HT-29 (cell line): ENCODE measurements around the gene GOLGA5. TPM values are rescaled to one million over a fixed set of nuclear protein-coding genes. Genes with fewer than 3 reads are reported as not detected.
"Not testable (repeated sequence)": the region's sequence is repeated elsewhere in the genome, so short reads cannot be mapped to it uniquely, and the experiment has no call there.

Experiments used
- DNase-seq: peaks from one replicate; pipeline ENCODE4 v3.0.0-alpha.2; 2015; ENCODE audit warnings: low spot score
- total RNA-seq: library from RNA; depleted of rRNA; stranded (reverse); fragments of >200 nt; shearing (Covaris generic); gene quantifications from 2 replicates; pipeline ENCODE4 v1.2.3, GENCODE V29; 2014; rRNA removed

GOLGA5 gene, protein sequence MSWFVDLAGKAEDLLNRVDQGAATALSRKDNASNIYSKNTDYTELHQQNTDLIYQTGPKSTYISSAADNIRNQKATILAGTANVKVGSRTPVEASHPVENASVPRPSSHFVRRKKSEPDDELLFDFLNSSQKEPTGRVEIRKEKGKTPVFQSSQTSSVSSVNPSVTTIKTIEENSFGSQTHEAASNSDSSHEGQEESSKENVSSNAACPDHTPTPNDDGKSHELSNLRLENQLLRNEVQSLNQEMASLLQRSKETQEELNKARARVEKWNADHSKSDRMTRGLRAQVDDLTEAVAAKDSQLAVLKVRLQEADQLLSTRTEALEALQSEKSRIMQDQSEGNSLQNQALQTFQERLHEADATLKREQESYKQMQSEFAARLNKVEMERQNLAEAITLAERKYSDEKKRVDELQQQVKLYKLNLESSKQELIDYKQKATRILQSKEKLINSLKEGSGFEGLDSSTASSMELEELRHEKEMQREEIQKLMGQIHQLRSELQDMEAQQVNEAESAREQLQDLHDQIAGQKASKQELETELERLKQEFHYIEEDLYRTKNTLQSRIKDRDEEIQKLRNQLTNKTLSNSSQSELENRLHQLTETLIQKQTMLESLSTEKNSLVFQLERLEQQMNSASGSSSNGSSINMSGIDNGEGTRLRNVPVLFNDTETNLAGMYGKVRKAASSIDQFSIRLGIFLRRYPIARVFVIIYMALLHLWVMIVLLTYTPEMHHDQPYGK
- total RNA-seq = 7.3 and 8.3 TPM in 2 replicates

DNA sequence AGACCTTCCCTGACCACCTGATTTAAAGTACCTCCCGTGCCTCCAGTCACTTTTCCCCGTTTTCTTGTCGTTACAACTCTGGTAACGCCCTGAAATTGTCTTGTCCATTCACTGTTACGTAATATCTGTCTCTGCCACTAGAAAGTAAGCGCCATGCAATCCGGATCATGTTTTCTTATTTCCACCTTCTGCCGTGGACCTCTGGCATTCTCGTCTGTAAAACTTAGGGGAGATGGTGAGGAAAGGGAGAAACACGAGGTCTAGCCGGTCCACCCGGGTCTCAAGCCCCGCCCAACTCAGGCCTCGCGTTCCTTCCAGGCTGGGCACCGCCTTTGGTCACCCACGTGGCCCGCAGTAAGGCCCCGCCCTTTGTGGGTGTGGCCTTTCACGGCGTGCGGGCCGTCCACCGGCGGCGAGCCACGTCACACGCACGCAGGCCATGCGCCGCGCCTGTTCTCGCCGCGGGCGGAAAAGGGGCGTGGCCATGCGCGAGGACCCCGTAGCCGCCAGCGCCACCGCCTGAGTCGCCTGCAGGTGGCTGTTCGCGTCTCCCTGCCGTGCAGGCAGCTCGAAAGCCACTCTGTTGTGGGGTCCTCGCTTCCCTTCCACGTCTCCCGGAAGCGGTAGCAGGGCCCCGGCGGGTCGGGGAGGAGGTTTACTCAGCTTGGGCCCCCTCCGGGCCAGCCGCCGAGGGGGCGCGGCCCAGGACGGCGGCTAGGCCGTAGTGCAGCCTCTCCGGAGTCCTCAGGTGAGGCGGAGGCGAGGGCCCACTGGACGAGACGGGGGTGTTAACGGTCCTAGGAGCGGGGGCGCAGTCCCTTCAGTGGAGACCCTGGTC is at the start of gene GOLGA5:
GOLGA5 (plus strand) TSS at position 597 of the 838 bp plus-strand sequence. CDS start 3,133 bp downstream, outside the sequence.
- peak; percentile 94 for DNase-seq

DNA sequence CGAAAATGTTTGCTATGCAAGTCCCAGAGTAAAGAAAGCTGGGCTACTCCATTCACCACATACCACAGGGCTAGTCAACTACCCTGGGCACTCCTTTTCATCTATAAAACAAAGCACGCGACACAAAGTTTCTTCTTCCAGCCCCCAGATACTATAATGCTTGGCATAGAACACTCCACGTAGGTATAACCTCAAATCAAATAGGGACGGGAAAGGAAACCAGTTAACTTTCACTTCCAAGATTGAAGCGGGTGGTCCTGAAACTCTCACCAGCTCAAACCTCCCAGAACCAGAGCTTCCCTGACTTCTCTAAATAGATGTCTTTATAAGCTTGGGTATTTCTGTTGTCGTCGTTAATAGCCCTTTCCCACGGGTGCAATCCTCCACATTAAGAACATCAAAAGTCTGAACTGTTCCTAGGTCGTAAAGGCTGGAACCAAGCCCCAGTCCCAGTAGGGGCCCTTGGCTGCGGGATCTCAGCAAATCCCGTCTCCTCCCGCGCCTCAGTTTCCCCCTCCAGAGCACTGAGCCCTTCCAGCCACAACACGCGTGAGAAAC is 46.3 kb upstream of the GOLGA5 start:
- peak; percentile 41 for DNase-seq

DNA sequence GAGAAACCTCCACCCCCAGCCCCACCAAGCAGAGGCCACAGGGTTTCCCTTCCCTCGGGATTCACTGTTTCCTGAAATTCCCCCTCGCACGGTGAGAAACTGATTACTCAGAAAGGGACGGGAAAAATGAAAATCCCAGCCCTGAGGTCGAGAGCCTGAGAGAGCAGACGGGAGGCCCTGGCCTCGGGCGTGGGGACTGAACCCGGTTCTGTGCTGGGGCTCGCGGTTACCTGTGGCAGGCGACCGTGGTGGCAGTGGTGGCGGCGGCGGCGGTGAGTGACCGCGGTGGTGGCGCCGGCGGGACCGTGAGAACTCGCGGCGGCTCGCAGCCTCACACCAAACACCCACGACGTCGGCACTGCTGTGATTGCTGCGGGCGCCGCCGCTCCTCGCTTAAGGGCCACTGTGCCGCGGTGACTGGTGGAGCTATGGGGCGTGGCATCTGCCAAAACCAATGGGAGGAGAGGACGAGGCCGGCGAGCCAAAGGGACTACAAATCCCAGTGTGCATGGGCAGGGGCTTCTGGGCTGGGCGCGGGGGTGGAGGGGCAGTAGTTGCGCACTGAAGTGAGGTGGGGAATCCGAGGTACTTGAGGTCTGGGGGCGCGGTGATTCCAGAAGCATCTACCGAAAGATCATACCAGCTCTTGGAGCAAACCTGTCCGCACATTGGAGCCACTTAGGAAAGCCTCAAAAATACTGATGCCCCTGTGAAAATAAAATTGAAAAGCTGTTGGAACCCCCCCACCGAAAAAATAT is 45.7 kb upstream of the GOLGA5 start, which contains the start of gene LGMN:
LGMN (minus strand) TSS at position 369 of the 758 bp plus-strand sequence. CDS start 15,841 bp downstream, outside the sequence.
- peak; percentile 87 for DNase-seq

GRCh38 chr14:92750222-92750728 is 43.8 kb upstream of the GOLGA5 start:
- not testable (repeated sequence) for DNase-seq

DNA sequence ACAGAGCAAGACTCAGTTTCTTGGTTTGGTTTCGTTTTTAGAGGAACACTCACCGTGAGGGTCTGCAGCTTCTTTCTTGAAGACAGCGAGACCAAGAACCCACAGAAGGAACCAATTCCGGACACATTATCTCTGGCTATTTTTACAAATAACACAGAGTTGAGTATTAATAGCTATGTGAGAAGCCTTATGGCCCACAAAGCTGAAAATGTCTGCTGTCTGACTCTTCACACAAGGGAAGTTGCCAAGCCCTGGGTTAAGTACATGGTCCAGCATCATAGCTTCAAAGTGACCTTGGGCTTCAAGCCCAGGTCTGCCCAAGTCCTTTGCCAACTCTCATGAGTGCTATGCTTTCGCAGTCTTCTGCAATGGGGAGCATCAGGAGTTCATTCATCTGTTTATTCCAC is 43.1 kb upstream of the GOLGA5 start:
- no peak for DNase-seq

DNA sequence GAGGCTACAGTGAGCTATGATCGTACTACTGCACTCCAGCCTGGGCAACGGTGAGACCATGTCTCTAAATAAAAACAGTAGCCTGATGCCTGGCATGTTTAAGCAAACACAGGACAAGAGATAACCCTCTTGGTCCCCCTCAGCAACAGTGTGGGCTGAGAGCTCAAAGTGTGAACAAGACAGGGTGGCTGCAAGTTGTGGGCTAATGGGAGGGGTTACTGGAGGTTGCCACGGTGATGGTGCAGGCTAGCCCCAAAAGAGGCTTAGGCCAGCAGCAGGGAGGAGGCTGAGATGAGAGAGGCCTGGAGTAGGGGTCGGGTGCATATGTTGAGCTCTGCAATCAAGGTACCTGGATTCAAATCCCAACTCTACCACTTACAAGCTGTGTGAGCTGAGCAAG is 42.3 kb upstream of the GOLGA5 start:
- no peak for DNase-seq

DNA sequence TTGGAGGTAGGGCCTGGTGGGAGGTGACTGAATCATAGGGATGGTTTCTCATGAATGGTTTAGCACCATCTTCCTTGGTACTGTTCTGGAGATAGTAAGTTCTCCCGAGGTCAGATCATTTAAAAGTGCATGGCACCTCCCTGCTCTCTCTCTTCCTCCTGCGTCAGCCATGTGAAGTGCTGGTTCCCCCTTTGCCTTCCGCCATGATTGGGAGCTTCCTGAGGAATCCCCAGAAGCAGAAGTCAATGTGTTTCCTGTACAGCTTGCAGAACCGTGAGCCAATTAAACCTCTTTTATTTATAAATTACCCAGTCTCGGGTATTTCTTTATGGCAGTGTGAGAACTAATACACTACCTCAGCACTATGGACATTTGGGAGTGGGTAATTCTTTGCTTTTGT is 40.9 kb upstream of the GOLGA5 start:
- DNase-seq = no peak

- DNase-seq = no peak
Measured at GRCh38 chr14:92754966-92755365, 39.1 kb upstream of the GOLGA5 start.

DNA sequence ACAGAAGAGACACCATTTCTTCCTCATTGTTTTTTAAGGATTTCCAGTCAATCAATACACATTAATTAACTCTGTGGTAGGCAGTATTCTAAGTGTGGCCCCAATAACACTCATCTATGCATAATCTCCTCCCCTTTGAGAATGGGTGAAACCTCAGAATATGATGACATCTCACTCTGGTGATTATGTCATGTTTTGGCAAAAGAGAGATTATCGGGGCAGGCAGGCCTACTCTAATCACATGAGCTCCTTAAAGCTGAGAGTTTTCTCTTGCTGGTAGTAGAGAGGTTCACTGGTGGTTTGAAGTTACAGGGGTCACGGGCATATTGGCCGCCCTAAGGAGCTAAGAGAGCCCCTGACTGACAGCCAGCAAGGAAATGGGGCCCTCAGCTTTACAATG is 38.6 kb upstream of the GOLGA5 start:
- DNase-seq = no peak

GRCh38 chr14:92756446-92756845 is 37.7 kb upstream of the GOLGA5 start:
- DNase-seq = no peak

DNA sequence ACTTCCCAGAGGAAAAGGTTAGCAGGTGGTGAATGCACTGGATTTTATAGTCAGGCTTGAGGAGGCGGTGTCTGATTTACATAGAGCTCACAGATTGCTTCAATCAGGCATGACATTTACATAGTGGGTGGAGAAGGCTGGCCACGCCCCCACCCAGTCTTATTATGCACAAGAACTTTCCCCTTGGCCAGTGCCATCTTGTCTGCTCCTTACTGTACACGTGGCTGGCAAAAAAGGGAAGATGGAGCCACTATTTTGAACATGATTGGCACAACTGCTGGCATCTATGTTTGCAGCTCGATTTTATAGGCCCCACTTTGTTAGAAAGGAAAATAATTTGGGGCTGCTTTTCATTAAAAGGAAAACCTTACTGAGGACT is 34.8 kb upstream of the GOLGA5 start:
- peak; percentile 25 for DNase-seq

DNA sequence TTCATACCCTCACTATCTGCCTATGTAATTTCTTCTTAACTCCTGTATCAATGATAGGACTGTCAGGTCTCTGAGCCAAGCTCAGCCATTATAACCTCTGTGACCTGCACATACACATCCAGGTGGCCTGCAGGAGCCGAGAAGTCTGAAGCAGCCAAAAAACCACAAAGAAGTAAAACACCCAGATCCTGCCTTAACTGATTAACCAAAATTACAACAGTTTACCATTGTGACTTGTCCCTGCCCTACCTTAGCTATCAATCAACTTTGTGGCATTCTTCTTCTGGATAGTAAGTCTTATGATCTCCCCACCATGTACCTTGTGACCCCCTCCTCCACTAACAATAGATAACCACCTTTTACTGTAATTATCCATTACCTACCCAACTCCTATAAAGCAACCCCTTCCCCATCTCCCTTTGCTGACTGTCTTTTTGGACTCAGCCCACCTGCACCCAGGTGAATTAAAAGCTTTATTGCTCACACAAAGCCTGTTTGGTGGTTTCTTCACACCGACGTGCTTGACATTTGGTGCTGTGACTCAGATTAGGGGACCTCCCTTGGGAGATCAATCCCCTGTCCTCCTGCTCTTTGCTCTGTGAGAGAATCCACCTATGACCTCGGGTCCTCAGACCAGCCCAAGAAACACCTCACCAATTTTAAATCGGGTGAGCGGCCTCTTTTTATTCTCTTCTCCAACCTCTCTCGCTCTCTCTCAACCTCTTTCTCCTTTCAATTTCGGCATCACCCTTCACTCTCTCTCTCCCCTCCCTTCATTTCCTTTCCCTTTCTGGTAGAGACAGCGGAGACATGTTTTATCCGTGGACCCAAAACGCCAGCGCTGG is 34.2 kb upstream of the GOLGA5 start:
- DNase-seq = no peak

GRCh38 chr14:92760524-92760805 is 33.6 kb upstream of the GOLGA5 start:
- no peak for DNase-seq

- DNase-seq = not testable (repeated sequence)
Measured at GRCh38 chr14:92763666-92764631, 30.2 kb upstream of the GOLGA5 start.

DNA sequence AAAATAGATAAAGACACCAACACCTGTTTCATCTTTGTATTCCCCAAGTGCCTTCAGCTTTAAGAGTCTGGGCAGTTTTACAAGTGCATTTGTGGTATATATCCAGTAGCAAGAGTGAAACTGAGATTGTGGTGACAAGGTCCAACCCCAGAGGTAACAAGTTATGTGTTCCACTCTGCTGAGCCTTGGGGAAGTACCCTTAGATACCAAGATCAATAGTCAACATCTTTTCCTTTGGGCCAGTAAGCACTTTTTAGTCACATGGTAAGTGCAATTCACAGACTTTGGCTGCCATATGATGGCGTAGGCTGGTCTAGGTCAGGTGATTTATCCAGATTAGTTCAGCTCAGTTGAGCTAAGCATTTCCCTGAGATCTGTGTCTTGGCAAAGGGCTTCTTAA is 25.9 kb upstream of the GOLGA5 start:
- DNase-seq = not testable (repeated sequence)

DNA sequence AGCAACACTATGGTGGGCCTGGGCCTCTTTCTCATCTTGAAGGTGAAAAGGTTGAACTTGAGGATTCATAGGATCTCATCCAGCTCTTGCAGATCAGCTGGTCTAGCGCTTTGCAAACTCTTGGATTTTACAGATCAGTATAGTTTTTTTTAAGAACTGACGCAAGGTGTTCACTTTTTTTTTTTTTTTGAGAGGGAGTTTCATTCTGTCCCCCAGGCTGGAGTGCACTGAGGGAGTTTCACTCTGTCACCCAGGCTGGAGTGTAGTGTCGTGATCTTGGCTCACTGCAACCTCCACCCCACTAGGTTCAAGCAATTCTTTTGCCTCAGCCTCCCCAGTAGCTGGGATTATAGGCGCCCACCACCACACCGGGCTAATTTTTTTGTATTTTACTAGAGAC is 25.3 kb upstream of the GOLGA5 start:
- DNase-seq = no peak

DNA sequence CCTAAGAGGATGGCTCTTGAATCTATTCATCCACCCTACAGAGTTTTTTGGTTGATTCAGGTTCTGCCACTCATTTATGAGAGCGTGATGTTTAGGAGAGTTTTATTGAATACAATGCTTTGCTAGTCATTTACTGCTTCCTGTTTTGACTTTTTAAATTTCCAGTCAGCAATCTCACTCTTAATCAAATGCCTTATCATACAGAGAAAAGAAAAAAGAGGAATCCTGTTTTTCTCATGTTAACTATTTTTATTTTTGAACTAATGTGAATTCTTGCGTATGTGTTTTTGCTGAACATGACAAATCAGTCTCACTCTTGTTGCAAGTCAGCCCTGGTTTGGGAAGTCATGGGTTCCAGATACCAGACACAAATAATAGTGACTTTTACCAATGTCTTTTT is 23.6 kb upstream of the GOLGA5 start:
- no peak for DNase-seq

- no peak for DNase-seq
Measured at GRCh38 chr14:92774572-92774971, 19.5 kb upstream of the GOLGA5 start.

DNA sequence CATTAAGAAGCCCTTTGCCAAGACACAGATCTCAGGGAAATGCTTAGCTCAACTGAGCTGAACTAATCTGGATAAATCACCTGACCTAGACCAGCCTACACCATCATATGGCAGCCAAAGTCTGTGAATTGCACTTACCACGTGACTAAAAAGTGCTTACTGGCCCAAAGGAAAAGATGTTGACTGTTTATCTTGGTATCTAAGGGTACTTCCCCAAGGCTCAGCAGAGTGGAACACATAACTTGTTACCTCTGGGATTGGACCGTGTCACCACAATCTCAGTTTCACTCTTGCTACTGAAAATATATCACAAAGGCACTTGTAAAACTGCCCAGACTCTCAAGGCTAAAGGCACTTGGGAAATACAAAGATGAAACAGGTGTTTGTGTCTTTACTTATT is 18.8 kb upstream of the GOLGA5 start:
- DNase-seq = not testable (repeated sequence)
